Gastroesophageal sphincter (tissue), 4 donors: Measurements from ENCODE around the gene SLC15A5. TPM values are rescaled to one million over a fixed set of nuclear protein-coding genes. Genes with fewer than 3 reads are reported as not detected.

ENCODE experiments used
- ATAC-seq: fragments of 150-250 bp; one replicate; pipeline ENCODE4 v1.9.1; 2016; ENCODE audit warnings: mild to moderate bottlenecking, moderate library complexity
- H3K27ac ChIP-seq, 4 donors: fragments of 200-600 bp; sonication (generic) in 3 of 4; 1 replicate in 3 of 4; 2 replicates in 1 of 4; pipeline ENCODE4 v1.5.1; 2016 to 2019
- H3K27me3 ChIP-seq: fragments of 200-600 bp; sonication (generic); one replicate; pipeline ENCODE4 v1.5.1; 2019
- H3K36me3 ChIP-seq, 2 donors: fragments of 200-600 bp; sonication (generic); one replicate each; pipeline ENCODE4 v1.5.1; 2019; ENCODE audit warnings: control low read depth in 1 of 2
- H3K4me1 ChIP-seq, 3 donors: fragments of 200-600 bp; sonication (generic); 1 replicate in 2 of 3; 2 replicates in 1 of 3; pipeline ENCODE4 v1.5.1; 2016 to 2019; ENCODE audit warnings: control low read depth in 2 of 3
- H3K4me3 ChIP-seq, 2 donors: fragments of 200-600 bp; sonication (generic); one replicate each; pipeline ENCODE4 v1.5.1; 2019; ENCODE audit warnings: mild to moderate bottlenecking in 1 of 2, moderate library complexity in 1 of 2
- H3K9me3 ChIP-seq, 3 donors: fragments of 200-600 bp; sonication (generic); one replicate each; pipeline ENCODE4 v1.5.1; 2017 to 2019; ENCODE audit warnings: control low read depth in 2 of 3
- CTCF ChIP-seq, 4 experiments: fragments of 200-600 bp in 2 of 4; fragments of 450-650 bp in 2 of 4; sonication (generic) in 1 of 4; IDR thresholded peaks; one replicate each; pipeline ENCODE4 v1.5.1; 2017 to 2019; ENCODE audit warnings: antibody characterized with exemption in 4 of 4, mild to moderate bottlenecking in 2 of 4, moderate library complexity in 2 of 4
- EP300 ChIP-seq: sonication (generic); formaldehyde crosslinking; IDR thresholded peaks from one replicate; pipeline ENCODE4 v1.6.1; 2017; ENCODE audit warnings: antibody characterized with exemption, mild to moderate bottlenecking
- POLR2A ChIP-seq, 2 donors: fragments of 450-650 bp; IDR thresholded peaks; one replicate each; pipeline ENCODE4 v1.6.1; 2017; ENCODE audit warnings: antibody characterized with exemption in 2 of 2, mild to moderate bottlenecking in 2 of 2, moderate library complexity in 1 of 2
- POLR2AphosphoS5 ChIP-seq: sonication (generic); formaldehyde crosslinking; IDR thresholded peaks from one replicate; pipeline ENCODE4 v1.6.1; 2017; ENCODE audit warnings: antibody characterized with exemption
- WGBS, 2 donors: methylation state at CpG; one replicate each; pipeline ENCODE4 v1.1.5; 2018; ENCODE audit warnings: low coverage in 1 of 2; 5-methylcytosine and 5-hydroxymethylcytosine counted together
- total RNA-seq, 4 donors: library from RNA; depleted of rRNA; stranded (reverse); fragments of >200 nt; gene quantifications; one replicate each; pipeline ENCODE4 v1.1.0, GENCODE V29; 2016

The SLC15A5 gene
- total RNA-seq, 4 donors from 2014 or later = not detected

DNA sequence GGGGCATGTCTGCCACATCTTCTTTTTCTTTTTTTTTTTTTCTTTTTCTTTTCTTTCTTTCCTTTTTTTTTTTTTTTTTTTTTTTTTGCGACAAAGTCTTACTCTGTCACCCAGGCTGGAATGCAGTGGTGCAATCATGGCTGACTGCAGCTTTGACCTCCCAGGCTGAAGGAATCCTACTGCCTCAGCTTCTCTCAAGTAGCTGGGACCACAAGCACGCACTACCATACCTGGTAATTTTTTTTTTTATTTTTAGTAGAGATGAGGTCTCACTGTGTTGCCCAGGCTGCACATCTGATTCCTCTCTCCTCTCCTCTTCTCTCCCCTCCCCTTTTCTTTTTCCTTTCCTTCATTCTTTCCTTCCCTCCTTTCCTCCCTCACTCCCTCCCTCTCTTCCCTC, 18.5 kb downstream of the SLC15A5 start:
- Histone ChIP-seq H3K27me3 (no peaks in the 10 kb centered on the region), H3K4me3 (no peak overlapping the region), H3K9me3 (peaks cover 0 to 6% (median 0%) of the 10 kb centered on the region in 3 donors), H3K4me1 (no peaks in the 10 kb centered on the region), H3K27ac (no peak overlapping the region), H3K36me3 (no peaks in the 10 kb centered on the region)
- 78% methylated on average over 1 of the region's 2 CpGs; no CpG with 5 or more reads in 1 of the 2 donors for WGBS, 2 donors
- no peak for ATAC-seq
- no peak for TF ChIP-seq CTCF (IDR thresholded peaks at IDR 0.05)
- TF ChIP-seq POLR2A (IDR thresholded peaks at IDR 0.05) = no peak
- no peak for TF ChIP-seq POLR2AphosphoS5
- TF ChIP-seq EP300 = no peak

GRCh38 chr12:16246264-16246663, 31.2 kb downstream of the SLC15A5 start:
- TF ChIP-seq POLR2AphosphoS5 = no peak
- TF ChIP-seq EP300 = no peak
- no peak for TF ChIP-seq CTCF (IDR thresholded peaks at IDR 0.05)
- TF ChIP-seq POLR2A (IDR thresholded peaks at IDR 0.05) = no peak
- 53 to 100% methylated on average over 1 of the region's 1 CpG for WGBS, 2 donors
- no peaks in the 10 kb centered on the region for H3K36me3 ChIP-seq
- no peak overlapping the region for H3K4me3 ChIP-seq
- H3K4me1 ChIP-seq = no peaks in the 10 kb centered on the region
- no peak for ATAC-seq
- H3K27me3 ChIP-seq = no peaks in the 10 kb centered on the region
- H3K9me3 ChIP-seq = no peaks in the 10 kb centered on the region
- no peak overlapping the region for H3K27ac ChIP-seq

DNA sequence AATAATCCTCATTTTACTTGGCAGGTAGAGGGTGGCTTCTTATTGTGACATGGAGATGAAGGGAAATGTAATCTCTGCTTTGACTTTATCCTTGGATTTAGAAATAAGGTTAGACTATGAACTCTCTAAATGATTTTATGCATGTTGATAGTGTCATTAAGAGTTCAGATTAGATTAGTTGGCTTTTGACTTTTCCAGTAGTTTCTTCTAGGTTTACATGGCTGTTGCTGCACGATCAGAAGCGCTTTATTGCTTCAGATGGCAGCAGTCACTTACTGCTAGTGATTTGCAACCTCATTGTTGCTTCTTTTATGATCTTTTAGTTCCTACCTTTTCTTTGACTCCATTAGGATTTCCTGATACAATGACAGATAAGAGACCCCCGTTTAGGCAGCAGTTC, 32.3 kb downstream of the SLC15A5 start:
- no peak for ATAC-seq
- Histone ChIP-seq H3K9me3 (no peaks in the 10 kb centered on the region), H3K27ac (no peak overlapping the region), H3K4me3 (no peak overlapping the region), H3K36me3 (no peaks in the 10 kb centered on the region), H3K27me3 (no peaks in the 10 kb centered on the region), H3K4me1 (no peaks in the 10 kb centered on the region)
- WGBS, 2 donors = 51 to 60% methylated on average over 2 to 3 of the region's 3 CpGs
- TF ChIP-seq POLR2AphosphoS5 = no peak
- no peak for TF ChIP-seq EP300
- no peak for TF ChIP-seq POLR2A (IDR thresholded peaks at IDR 0.05)
- no peak for TF ChIP-seq CTCF (IDR thresholded peaks at IDR 0.05)

DNA sequence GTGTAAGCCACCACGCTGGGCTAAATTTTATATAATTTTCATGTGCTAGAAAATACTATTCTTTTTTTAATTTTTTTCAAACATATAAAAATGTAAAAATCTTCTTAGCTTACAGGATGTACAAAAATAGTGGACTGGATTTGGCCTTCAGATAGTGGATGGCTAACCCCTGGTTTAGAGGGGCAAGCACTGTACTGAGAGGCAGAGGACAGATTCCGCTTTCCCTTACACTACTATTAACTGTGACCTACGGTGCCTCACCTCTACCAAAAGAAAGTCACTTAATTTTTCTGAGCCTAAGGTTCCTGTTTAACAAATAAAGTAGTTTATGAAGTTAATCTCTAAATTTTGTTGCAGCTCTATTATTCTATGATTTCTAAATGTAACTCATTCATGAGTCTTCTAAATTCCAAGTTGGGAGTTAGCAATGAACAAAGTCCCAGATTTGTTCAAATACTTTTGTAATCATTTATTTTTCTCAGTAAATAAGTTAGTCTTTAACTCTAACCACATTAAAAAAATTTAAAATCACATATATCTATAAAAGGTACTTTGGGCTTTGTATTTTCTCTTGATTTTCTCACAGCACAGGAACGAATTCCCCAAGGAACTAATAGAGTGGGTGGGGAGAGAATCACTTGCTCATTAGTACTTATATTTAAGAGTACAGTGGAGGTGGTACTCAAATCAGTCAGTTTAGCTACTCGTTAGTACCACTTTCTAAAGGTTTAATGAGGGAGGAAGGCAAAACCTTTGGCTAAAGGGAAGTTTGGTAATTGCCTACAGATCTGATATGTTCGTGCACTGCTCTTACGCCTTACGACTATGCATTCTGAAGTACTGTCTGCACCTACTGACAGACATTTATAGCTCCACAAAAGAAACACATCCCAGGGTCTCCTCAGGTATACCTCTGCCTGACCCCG, 33.7 kb downstream of the SLC15A5 start:
- ATAC-seq = no peak
- Histone ChIP-seq H3K9me3 (no peaks in the 10 kb centered on the region), H3K4me1 (no peaks in the 10 kb centered on the region), H3K27ac (no peak overlapping the region), H3K4me3 (no peak overlapping the region), H3K36me3 (no peaks in the 10 kb centered on the region), H3K27me3 (no peaks in the 10 kb centered on the region)
- TF ChIP-seq EP300 (no peak), POLR2A (IDR thresholded peaks at IDR 0.05) (no peak), CTCF (IDR thresholded peaks at IDR 0.05) (no peak), POLR2AphosphoS5 (no peak)
- WGBS, 2 donors = 88 to 95% methylated on average over 9 of the region's 9 CpGs

DNA sequence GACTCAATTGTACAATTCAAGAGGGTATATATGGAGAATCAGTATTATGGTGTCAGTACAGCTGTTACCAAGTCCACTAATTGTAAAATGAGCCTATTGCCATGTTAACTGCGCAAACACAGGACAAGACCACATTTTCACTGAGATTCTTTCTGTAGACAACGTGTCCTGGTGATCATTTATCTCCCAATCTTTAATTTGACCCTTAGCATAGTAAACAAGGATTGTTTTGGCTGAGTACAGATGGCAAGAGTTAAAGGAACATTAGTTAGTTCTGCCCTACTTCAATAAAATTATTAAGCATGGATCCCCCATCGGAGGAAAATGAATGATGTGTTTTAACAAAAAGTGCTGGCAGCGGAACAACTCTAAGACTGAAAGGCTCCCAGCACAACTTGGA, 36.1 kb downstream of the SLC15A5 start:
- Histone ChIP-seq H3K4me1 (no peaks in the 10 kb centered on the region), H3K9me3 (no peaks in the 10 kb centered on the region), H3K36me3 (no peaks in the 10 kb centered on the region), H3K27me3 (no peaks in the 10 kb centered on the region), H3K27ac (no peak overlapping the region), H3K4me3 (no peak overlapping the region)
- TF ChIP-seq POLR2A (IDR thresholded peaks at IDR 0.05) (no peak), EP300 (no peak), POLR2AphosphoS5 (no peak), CTCF (IDR thresholded peaks at IDR 0.05) (no peak)
- no peak for ATAC-seq
- WGBS, 2 donors = 64 to 66% methylated on average over 4 of the region's 4 CpGs
